Astrocyte (in vitro differentiated cells and primary cell): Measurements from ENCODE around the gene DNAH11. TPM values are rescaled to one million over a fixed set of nuclear protein-coding genes. Genes with fewer than 3 reads are reported as not detected.

Experiments
- DNase-seq: peaks from one replicate; pipeline ENCODE4 v3.0.0-alpha.2; 2010; ENCODE audit warnings: low read depth
- FAIRE-seq: peaks from 2 replicates; lab custom pipeline; 2011; peaks lifted over from hg19 to GRCh38; lab: Jason Lieb, UNC
- H2AFZ ChIP-seq: 2 replicates; pipeline ENCODE4 v1.6.0; 2012; ENCODE audit warnings: low read depth, low read length, inconsistent platforms
- H3K27ac ChIP-seq: 2 replicates; pipeline ENCODE4 v1.5.1; 2011; ENCODE audit warnings: low read depth, low read length, inconsistent platforms
- H3K27me3 ChIP-seq: 2 replicates; pipeline ENCODE4 v1.6.0; 2011; ENCODE audit warnings: low read length, inconsistent platforms; ENCODE audit not compliant: insufficient read depth
- H3K36me3 ChIP-seq: 2 replicates; pipeline ENCODE4 v1.5.1; 2011; ENCODE audit warnings: low read length, inconsistent platforms; ENCODE audit not compliant: insufficient read depth
- H3K4me1 ChIP-seq: 2 replicates; pipeline ENCODE4 v1.5.1; 2011; ENCODE audit warnings: low read length, inconsistent platforms; ENCODE audit not compliant: insufficient read depth
- H3K4me2 ChIP-seq: 2 replicates; pipeline ENCODE4 v1.6.0; 2012; ENCODE audit warnings: low read length, inconsistent platforms
- H3K4me3 ChIP-seq: 2 replicates; pipeline ENCODE4 v1.5.1; 2011; ENCODE audit warnings: low read depth, mild to moderate bottlenecking, low read length, inconsistent platforms; ENCODE audit not compliant: insufficient read depth
- H3K79me2 ChIP-seq: 2 replicates; pipeline ENCODE4 v1.6.0; 2012; ENCODE audit warnings: mild to moderate bottlenecking, low read length, inconsistent platforms; ENCODE audit not compliant: insufficient read depth
- H3K9ac ChIP-seq: 2 replicates; pipeline ENCODE4 v1.6.0; 2012; ENCODE audit warnings: mild to moderate bottlenecking, low read length, inconsistent platforms
- H3K9me3 ChIP-seq: 2 replicates; pipeline ENCODE4 v1.5.1; 2012; ENCODE audit warnings: low read depth, mild to moderate bottlenecking, low read length, inconsistent platforms; ENCODE audit not compliant: insufficient read depth
- H4K20me1 ChIP-seq: 2 replicates; pipeline ENCODE4 v1.6.0; 2012; ENCODE audit warnings: low read length, inconsistent platforms; ENCODE audit not compliant: insufficient read depth
- H3K27ac Mint-ChIP-seq: one replicate; pipeline ENCODE4 v1.8.0; 2021; ENCODE audit warnings: mild to moderate bottlenecking, mixed read lengths; ENCODE audit not compliant: unreplicated experiment
- H3K27me3 Mint-ChIP-seq: one replicate; pipeline ENCODE4 v1.8.0; 2021; ENCODE audit warnings: low read depth, mixed read lengths; ENCODE audit not compliant: unreplicated experiment
- H3K36me3 Mint-ChIP-seq: one replicate; pipeline ENCODE4 v1.8.0; 2021; ENCODE audit warnings: low read depth, mixed read lengths; ENCODE audit not compliant: unreplicated experiment
- H3K4me1 Mint-ChIP-seq: one replicate; pipeline ENCODE4 v1.8.0; 2021; ENCODE audit warnings: low read depth, mixed read lengths; ENCODE audit not compliant: unreplicated experiment
- H3K4me3 Mint-ChIP-seq: one replicate; pipeline ENCODE4 v1.8.0; 2021; ENCODE audit warnings: mild to moderate bottlenecking, moderate library complexity, mixed read lengths; ENCODE audit not compliant: unreplicated experiment
- H3K9me3 Mint-ChIP-seq: one replicate; pipeline ENCODE4 v1.8.0; 2021; ENCODE audit warnings: mild to moderate bottlenecking, mixed read lengths; ENCODE audit not compliant: unreplicated experiment
- CTCF ChIP-seq: IDR thresholded peaks from 2 replicates; pipeline ENCODE4 v1.5.1; 2011; ENCODE audit warnings: low read depth, mild to moderate bottlenecking, inconsistent platforms, low read length, moderate library complexity; ENCODE audit not compliant: insufficient read depth
- EZH2 ChIP-seq: IDR thresholded peaks from 2 replicates; pipeline ENCODE4 v1.6.1; 2012; ENCODE audit warnings: mild to moderate bottlenecking, low read length, inconsistent platforms; ENCODE audit not compliant: insufficient read depth
- total RNA-seq: library from RNA; stranded (reverse); gene quantifications from 2 replicates; pipeline ENCODE4 v1.2.1, GENCODE V29; 2021

The DNAH11 gene
- total RNA-seq, 1 donor from 2014 or later, result 0.43 TPM

- no peaks in the 10 kb centered on the region for H3K79me2 ChIP-seq
- no peak overlapping the region for H3K4me3 ChIP-seq
These were observed 344.9 kb downstream of the DNAH11 start for GRCh38 chr7:21887779-21888178.

GRCh38 chr7:21891291-21891690 is 348.5 kb downstream of the DNAH11 start:
- H3K27me3 ChIP-seq, result no peaks in the 10 kb centered on the region
- no peak overlapping the region for H3K4me2 ChIP-seq
- Mint-ChIP-seq H3K4me1 (no peaks in the 10 kb centered on the region), H3K4me3 (no peak overlapping the region), H3K27me3 (no peaks in the 10 kb centered on the region), H3K27ac (no peak overlapping the region), H3K9me3 (no peaks in the 10 kb centered on the region), H3K36me3 (no peaks in the 10 kb centered on the region)
- FAIRE-seq, result no peak
- no peaks in the 10 kb centered on the region for H3K36me3 ChIP-seq
- H4K20me1 ChIP-seq, result no peaks in the 10 kb centered on the region
- no peaks in the 10 kb centered on the region for H3K4me1 ChIP-seq
- no peak overlapping the region for H2AFZ ChIP-seq
- DNase-seq, result no peak
- H3K4me3 ChIP-seq, result no peak overlapping the region
- no peaks in the 10 kb centered on the region for H3K79me2 ChIP-seq
- no peaks in the 10 kb centered on the region for H3K9me3 ChIP-seq
- TF ChIP-seq EZH2, result no peak
- no peak for TF ChIP-seq CTCF
- H3K9ac ChIP-seq, result no peak overlapping the region
- no peak overlapping the region for H3K27ac ChIP-seq

More at GRCh38 chr7:21887779-21888178, 344.9 kb downstream of the DNAH11 start:
- Mint-ChIP-seq H3K27ac (no peak overlapping the region), H3K4me1 (no peaks in the 10 kb centered on the region), H3K4me3 (no peak overlapping the region), H3K36me3 (no peaks in the 10 kb centered on the region), H3K9me3 (no peaks in the 10 kb centered on the region), H3K27me3 (no peaks in the 10 kb centered on the region)
- FAIRE-seq (no peak), DNase-seq (no peak)
- Histone ChIP-seq H3K36me3 (no peaks in the 10 kb centered on the region), H3K27ac (no peak overlapping the region), H3K9me3 (no peaks in the 10 kb centered on the region), H3K4me2 (no peak overlapping the region), H2AFZ (no peak overlapping the region), H3K4me1 (no peaks in the 10 kb centered on the region), H3K9ac (no peak overlapping the region), H4K20me1 (no peaks in the 10 kb centered on the region), H3K27me3 (no peaks in the 10 kb centered on the region)
- no peak for TF ChIP-seq EZH2
- no peak for TF ChIP-seq CTCF

- H3K4me1 ChIP-seq, result no peaks in the 10 kb centered on the region
- no peaks in the 10 kb centered on the region for H3K9me3 ChIP-seq
- FAIRE-seq, result no peak
- no peak overlapping the region for H3K4me3 ChIP-seq
- no peak overlapping the region for H3K4me3 Mint-ChIP-seq
- H3K79me2 ChIP-seq, result no peaks in the 10 kb centered on the region
- H3K36me3 ChIP-seq, result no peaks in the 10 kb centered on the region
- H4K20me1 ChIP-seq, result no peaks in the 10 kb centered on the region
- H3K9ac ChIP-seq, result no peak overlapping the region
- TF ChIP-seq CTCF (no peak), EZH2 (no peak)
- H3K4me2 ChIP-seq, result no peak overlapping the region
- H3K36me3 Mint-ChIP-seq, result peaks cover under 1% of the 10 kb centered on the region
- H3K9me3 Mint-ChIP-seq, result no peaks in the 10 kb centered on the region
- no peak overlapping the region for H2AFZ ChIP-seq
- no peak for DNase-seq
- H3K27ac ChIP-seq, result no peak overlapping the region
- no peaks in the 10 kb centered on the region for H3K27me3 Mint-ChIP-seq
- no peaks in the 10 kb centered on the region for H3K27me3 ChIP-seq
- no peak overlapping the region for H3K27ac Mint-ChIP-seq
- H3K4me1 Mint-ChIP-seq, result no peaks in the 10 kb centered on the region
These were observed 350.6 kb downstream of the DNAH11 start for GRCh38 chr7:21893401-21893800.
